Measurements from ENCODE around the gene TAF1B.
"Not testable (repeated sequence)": the region's sequence is repeated elsewhere in the genome, so short reads cannot be mapped to it uniquely, and the experiment has no call there.

The TAF1B gene

GRCh38 chr2:9914384-9915065 is 71.3 kb downstream of the TAF1B start:
- H3K9me3 ChIP-seq (ENCODE audit: insufficient read depth, low read length), result no peaks in the 10 kb centered on the region
- no peak for TF ChIP-seq EZH2phosphoT487 (conservative IDR thresholded peaks at IDR 0.05; ENCODE audit: low read length)
- TF ChIP-seq CTCF (IDR thresholded peaks at IDR 0.05; ENCODE audit: insufficient read depth, low read length, poor library complexity, severe bottlenecking), result no peak
- H3F3A ChIP-seq (ENCODE audit: insufficient read depth), result no peaks in the 10 kb centered on the region
- no peaks in the 10 kb centered on the region for H4K20me1 ChIP-seq (ENCODE audit: low read depth, low read length)
- H3K4me3 ChIP-seq (ENCODE audit: insufficient read depth, low read length, poor library complexity, severe bottlenecking), result no peak overlapping the region
- H3K9me2 ChIP-seq (replicated peaks; ENCODE audit: insufficient read depth, low read length), result no peaks in the 10 kb centered on the region
- no peak overlapping the region for H3K4me2 ChIP-seq (ENCODE audit: low read depth, low read length, poor library complexity, severe bottlenecking)
- H2AFZ ChIP-seq (ENCODE audit: low read depth, low read length, severe bottlenecking), result no peak overlapping the region
- H3K27ac ChIP-seq (ENCODE audit: low read depth, low read length), result no peak overlapping the region
- H3K9ac ChIP-seq (ENCODE audit: low read length), result no peak overlapping the region
- no peaks in the 10 kb centered on the region for H3K79me2 ChIP-seq (ENCODE audit: insufficient read depth, low read length)
- peaks cover 22% of the 10 kb centered on the region for H3K36me3 ChIP-seq (ENCODE audit: low read length)
- no peaks in the 10 kb centered on the region for H3K27me3 ChIP-seq (ENCODE audit: low read length)

- H3K9ac ChIP-seq (ENCODE audit: low read length), result no peak overlapping the region
- H3K36me3 ChIP-seq (ENCODE audit: low read length), result peaks cover 25% of the 10 kb centered on the region
- H3K9me2 ChIP-seq (replicated peaks; ENCODE audit: insufficient read depth, low read length), result no peaks in the 10 kb centered on the region
- H3K79me2 ChIP-seq (ENCODE audit: insufficient read depth, low read length), result no peaks in the 10 kb centered on the region
- no peak overlapping the region for H3K4me3 ChIP-seq (ENCODE audit: insufficient read depth, low read length, poor library complexity, severe bottlenecking)
- H3K27me3 ChIP-seq (ENCODE audit: low read length), result no peaks in the 10 kb centered on the region
- H4K20me1 ChIP-seq (ENCODE audit: low read depth, low read length), result no peaks in the 10 kb centered on the region
- no peaks in the 10 kb centered on the region for H3K9me3 ChIP-seq (ENCODE audit: insufficient read depth, low read length)
- no peak for TF ChIP-seq CTCF (IDR thresholded peaks at IDR 0.05; ENCODE audit: insufficient read depth, low read length, poor library complexity, severe bottlenecking)
- TF ChIP-seq EZH2phosphoT487 (conservative IDR thresholded peaks at IDR 0.05; ENCODE audit: low read length), result no peak
- H3F3A ChIP-seq (ENCODE audit: insufficient read depth), result no peaks in the 10 kb centered on the region
- H3K4me2 ChIP-seq (ENCODE audit: low read depth, low read length, poor library complexity, severe bottlenecking), result no peak overlapping the region
- no peak overlapping the region for H3K27ac ChIP-seq (ENCODE audit: low read depth, low read length)
- H2AFZ ChIP-seq (ENCODE audit: low read depth, low read length, severe bottlenecking), result no peak overlapping the region
These were observed 75.0 kb downstream of the TAF1B start for GRCh38 chr2:9918275-9918674.

- Histone ChIP-seq H3K36me3 (ENCODE audit: low read length) (peaks cover 22% of the 10 kb centered on the region; the same call in 1 of the 2 replicates), H3F3A (ENCODE audit: insufficient read depth) (no peaks in the 10 kb centered on the region)
These were observed 76.2 kb downstream of the TAF1B start for GRCh38 chr2:9919512-9919911.

GRCh38 chr2:9927020-9927419 is 83.7 kb downstream of the TAF1B start:
- not testable (repeated sequence) for H3K27ac ChIP-seq (ENCODE audit: low read depth, low read length); H3K9me2 ChIP-seq (replicated peaks; ENCODE audit: insufficient read depth, low read length); H3K4me2 ChIP-seq (ENCODE audit: low read depth, low read length, poor library complexity, severe bottlenecking); H3K9ac ChIP-seq (ENCODE audit: low read length); H3K4me3 ChIP-seq (ENCODE audit: insufficient read depth, low read length, poor library complexity, severe bottlenecking); H3K79me2 ChIP-seq (ENCODE audit: insufficient read depth, low read length); H3K27me3 ChIP-seq (ENCODE audit: low read length); H4K20me1 ChIP-seq (ENCODE audit: low read depth, low read length); H3F3A ChIP-seq (ENCODE audit: insufficient read depth); H3K9me3 ChIP-seq (ENCODE audit: insufficient read depth, low read length); H2AFZ ChIP-seq (ENCODE audit: low read depth, low read length, severe bottlenecking); H3K36me3 ChIP-seq (ENCODE audit: low read length)

More at GRCh38 chr2:9919512-9919911, 76.2 kb downstream of the TAF1B start:
- Histone ChIP-seq H3K79me2 (ENCODE audit: insufficient read depth, low read length) (no peaks in the 10 kb centered on the region), H3K27me3 (ENCODE audit: low read length) (no peaks in the 10 kb centered on the region), H3K27ac (ENCODE audit: low read depth, low read length) (no peak overlapping the region), H3K9ac (ENCODE audit: low read length) (no peak overlapping the region), H3K9me3 (ENCODE audit: insufficient read depth, low read length) (no peaks in the 10 kb centered on the region), H3K4me3 (ENCODE audit: insufficient read depth, low read length, poor library complexity, severe bottlenecking) (no peak overlapping the region), H2AFZ (ENCODE audit: low read depth, low read length, severe bottlenecking) (no peak overlapping the region), H3K4me2 (ENCODE audit: low read depth, low read length, poor library complexity, severe bottlenecking) (no peak overlapping the region), H4K20me1 (ENCODE audit: low read depth, low read length) (no peaks in the 10 kb centered on the region), H3K9me2 (replicated peaks; ENCODE audit: insufficient read depth, low read length) (no peaks in the 10 kb centered on the region)
- no peak for TF ChIP-seq CTCF (IDR thresholded peaks at IDR 0.05; ENCODE audit: insufficient read depth, low read length, poor library complexity, severe bottlenecking)
- TF ChIP-seq EZH2phosphoT487 (conservative IDR thresholded peaks at IDR 0.05; ENCODE audit: low read length), result no peak

Data from SU-DHL-6 (cell line).